Spleen (tissue), 11 donors: ENCODE results near the gene C12orf57. TPM values are rescaled to one million over a fixed set of nuclear protein-coding genes. Genes with fewer than 3 reads are reported as not detected.

ENCODE experiments used
- DNase-seq: peaks from one replicate; pipeline ENCODE4 v3.0.0-alpha.2; 2020
- H3K27ac ChIP-seq, 8 donors: fragments of 200-600 bp; sonication (generic) in 7 of 8; 1 replicate in 4 of 8; 2 replicates in 4 of 8; pipeline versions ENCODE4 v1.5.0 to v1.8.0; 2016 to 2021; ENCODE audit warnings: inconsistent platforms in 4 of 8, mild to moderate bottlenecking in 4 of 8, moderate library complexity in 1 of 8
- H3K27me3 ChIP-seq, 7 donors: fragments of 200-600 bp; sonication (generic) in 6 of 7; replicated peaks in 1 of 7; 1 replicate in 4 of 7; 2 replicates in 3 of 7; pipeline versions ENCODE4 v1.5.0 to v1.8.0; 2016 to 2021; ENCODE audit warnings: inconsistent platforms in 3 of 7, mild to moderate bottlenecking in 1 of 7
- H3K36me3 ChIP-seq, 6 donors: fragments of 200-600 bp; sonication (generic) in 5 of 6; 1 replicate in 4 of 6; 2 replicates in 2 of 6; pipeline versions ENCODE4 v1.5.0 to v1.8.0; 2016 to 2021; ENCODE audit warnings: inconsistent platforms in 2 of 6
- H3K4me1 ChIP-seq, 6 donors: fragments of 200-600 bp; sonication (generic) in 5 of 6; 1 replicate in 3 of 6; 2 replicates in 3 of 6; pipeline versions ENCODE4 v1.5.0 to v1.8.0; 2016 to 2021; ENCODE audit warnings: inconsistent platforms in 3 of 6
- H3K4me3 ChIP-seq, 8 donors: fragments of 200-600 bp; sonication (generic) in 7 of 8; 1 replicate in 4 of 8; 2 replicates in 4 of 8; pipeline versions ENCODE4 v1.5.0 to v1.8.0; 2016 to 2021; ENCODE audit warnings: inconsistent platforms in 4 of 8, mild to moderate bottlenecking in 4 of 8, moderate library complexity in 2 of 8
- H3K9me3 ChIP-seq, 8 donors: fragments of 200-600 bp; sonication (generic) in 7 of 8; 1 replicate in 4 of 8; 2 replicates in 4 of 8; pipeline versions ENCODE4 v1.5.0 to v1.8.0; 2016 to 2021; ENCODE audit warnings: inconsistent platforms in 4 of 8
- POLR2A ChIP-seq, 3 donors: fragments of 450-650 bp; IDR thresholded peaks; one replicate each; pipeline ENCODE4 v1.5.1; 2017; ENCODE audit warnings: antibody characterized with exemption in 3 of 3, mild to moderate bottlenecking in 1 of 3
- POLR2AphosphoS5 ChIP-seq, 3 donors: sonication (generic); formaldehyde crosslinking; IDR thresholded peaks; one replicate each; pipeline ENCODE4 v1.5.1; 2017; ENCODE audit warnings: antibody characterized with exemption in 3 of 3
- WGBS, 5 donors: extraction: QIAGEN DNeasy Blood & Tissue Kit in 3 of 5; methylation state at CpG; one replicate each; pipeline versions ENCODE4 v1.1.5 to v1.1.7; 2013 to 2018; 5-methylcytosine and 5-hydroxymethylcytosine counted together
- intact Hi-C: fragments of 100-400 bp; cut with DNase I; formaldehyde crosslinking; loops from one replicate; pipeline ENCODE4 v1.15.0; 2023; ENCODE audit warnings: low total_unique reads
- polyA plus RNA-seq, 3 donors: library from polyadenylated mRNA; stranded (reverse); fragments of 200-250 nt; gene quantifications; one replicate each; pipeline ENCODE4 v1.2.1, GENCODE V29; 2013
- total RNA-seq, 7 donors: library from RNA; depleted of rRNA in 3 of 7; stranded (reverse); fragments of >200 nt in 3 of 7; fragmentation: NEBNext Ultra II Directional in 4 of 7; extraction: Animal tissue kit (Norgen Biotek cat#: 25700) in 4 of 7; gene quantifications; one replicate each; pipeline versions ENCODE4 v1.1.0 to v1.2.1, GENCODE V29; 2016 to 2021
- TF ChIP-seq, protein P1 (sequence below), 11 experiments: fragments of 200-600 bp in 7 of 11; fragments of 450-650 bp in 4 of 11; sonication (generic) in 4 of 11; IDR thresholded peaks in 8 of 11; conservative IDR thresholded peaks in 3 of 11; 1 replicate in 7 of 11; 2 replicates in 4 of 11; pipeline versions ENCODE4 v1.4.0 to v1.8.0; 2016 to 2021; ENCODE audit warnings: antibody characterized with exemption in 11 of 11, inconsistent platforms in 4 of 11, mild to moderate bottlenecking in 1 of 11
- donor health status: healthy with polysubstance abuse.
- donor health status: DM: no; HTN: no; CAD: no; lungs with moderate emphysema.
- donor health status: DM: no; HTN: no; CAD: no.
- donor health status: Bipolar disorder and iron deficiency.
- donor health status: healthy.
- donor health status: DM: no; HTN: no; CAD: no.
- donor health status: DM: yes; HTN: yes; CAD: no.

The C12orf57 gene
- total and polyA plus RNA-seq, 10 donors: 79.2 to 364 (median 212) TPM

DNA sequence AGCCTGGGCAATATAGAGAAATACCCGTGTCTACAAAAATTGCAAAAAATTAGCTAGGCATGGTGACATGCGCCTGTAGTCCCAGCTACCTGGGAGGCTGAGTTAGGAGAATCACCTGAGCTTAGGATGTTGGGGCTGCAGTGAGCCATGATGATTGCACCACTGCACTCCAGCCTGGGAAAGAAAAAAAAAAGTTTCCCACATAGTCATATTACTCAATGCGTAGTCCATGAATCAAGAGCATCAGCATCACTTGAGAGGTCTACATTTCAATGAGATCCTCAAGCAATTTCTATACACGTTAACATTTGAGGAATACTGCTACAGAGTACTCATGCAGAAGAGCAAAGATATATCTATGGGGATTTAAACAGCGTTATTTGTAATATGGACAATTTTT is 44.4 kb upstream of the C12orf57 start:
- intact Hi-C loops: no loop called here
- Histone ChIP-seq H3K4me1 (peaks cover 4 to 26% (median 16%) of the 10 kb centered on the region in 6 donors), H3K9me3 (no peaks in the 10 kb centered on the region), H3K27ac (peak overlapping the region in 3 of 8 donors; percentile 27 to 51 (median 31)), H3K27me3 (no peaks in the 10 kb centered on the region), H3K4me3 (no peak overlapping the region), H3K36me3 (no peaks in the 10 kb centered on the region)
- DNase-seq: no peak
- WGBS, 5 donors: 56 to 73% (median 61%) methylated on average over 5 of the region's 5 CpGs
- TF ChIP-seq, protein P1, sequence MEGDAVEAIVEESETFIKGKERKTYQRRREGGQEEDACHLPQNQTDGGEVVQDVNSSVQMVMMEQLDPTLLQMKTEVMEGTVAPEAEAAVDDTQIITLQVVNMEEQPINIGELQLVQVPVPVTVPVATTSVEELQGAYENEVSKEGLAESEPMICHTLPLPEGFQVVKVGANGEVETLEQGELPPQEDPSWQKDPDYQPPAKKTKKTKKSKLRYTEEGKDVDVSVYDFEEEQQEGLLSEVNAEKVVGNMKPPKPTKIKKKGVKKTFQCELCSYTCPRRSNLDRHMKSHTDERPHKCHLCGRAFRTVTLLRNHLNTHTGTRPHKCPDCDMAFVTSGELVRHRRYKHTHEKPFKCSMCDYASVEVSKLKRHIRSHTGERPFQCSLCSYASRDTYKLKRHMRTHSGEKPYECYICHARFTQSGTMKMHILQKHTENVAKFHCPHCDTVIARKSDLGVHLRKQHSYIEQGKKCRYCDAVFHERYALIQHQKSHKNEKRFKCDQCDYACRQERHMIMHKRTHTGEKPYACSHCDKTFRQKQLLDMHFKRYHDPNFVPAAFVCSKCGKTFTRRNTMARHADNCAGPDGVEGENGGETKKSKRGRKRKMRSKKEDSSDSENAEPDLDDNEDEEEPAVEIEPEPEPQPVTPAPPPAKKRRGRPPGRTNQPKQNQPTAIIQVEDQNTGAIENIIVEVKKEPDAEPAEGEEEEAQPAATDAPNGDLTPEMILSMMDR (IDR thresholded peaks at IDR 0.05 in 8 of 11, conservative IDR thresholded peaks at IDR 0.05 in 3 of 11): no peak
- TF ChIP-seq POLR2AphosphoS5 (IDR thresholded peaks at IDR 0.05): no peak
- no peak for TF ChIP-seq POLR2A (IDR thresholded peaks at IDR 0.05)

DNA sequence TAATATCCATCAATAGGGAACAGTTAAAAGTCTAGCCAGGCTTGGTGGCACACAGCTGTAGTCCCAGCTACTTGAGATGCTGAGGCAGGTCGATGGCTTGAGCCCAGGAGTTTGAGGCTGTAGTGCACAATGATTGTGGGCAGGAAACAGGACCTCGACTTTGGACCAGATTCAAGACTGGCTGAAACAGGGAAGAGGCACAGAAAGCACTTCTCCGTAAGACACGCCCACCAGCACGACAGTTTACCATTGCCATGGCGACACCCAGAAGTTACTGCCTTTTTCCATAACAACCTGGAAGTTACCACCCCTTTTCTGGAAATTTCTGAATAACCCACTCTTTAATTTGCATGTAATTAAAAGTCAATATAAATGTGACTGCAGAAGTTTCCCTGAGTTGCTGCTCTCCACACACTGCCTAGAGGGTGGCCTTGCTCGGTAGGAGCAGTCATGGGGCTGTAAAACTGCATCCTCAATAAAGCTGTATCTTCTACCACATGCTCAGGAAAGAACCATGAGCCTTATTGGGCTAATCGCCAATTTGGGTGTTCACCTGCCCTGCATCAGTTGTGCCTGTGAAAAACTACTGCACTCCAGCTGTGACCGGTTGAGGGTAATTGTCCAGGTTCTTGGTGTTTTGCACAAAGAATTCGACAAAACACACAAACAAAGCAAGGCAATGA is 43.8 kb upstream of the C12orf57 start:
- H3K27me3 ChIP-seq: no peaks in the 10 kb centered on the region
- WGBS, 5 donors: 34 to 44% (median 38%) methylated on average over 10 of the region's 10 CpGs
- H3K36me3 ChIP-seq: no peaks in the 10 kb centered on the region
- TF ChIP-seq POLR2A (IDR thresholded peaks at IDR 0.05): no peak
- TF ChIP-seq POLR2AphosphoS5 (IDR thresholded peaks at IDR 0.05): peak in 1 of 3 donors; percentile 40
- TF ChIP-seq, protein P1 (IDR thresholded peaks at IDR 0.05 in 8 of 11, conservative IDR thresholded peaks at IDR 0.05 in 3 of 11): no peak
- no peak for DNase-seq
- H3K9me3 ChIP-seq: no peaks in the 10 kb centered on the region
- H3K27ac ChIP-seq: peak overlapping the region in 4 of 8 donors; percentile 27 to 51 (median 36)
- H3K4me1 ChIP-seq: peaks cover 6 to 32% (median 18%) of the 10 kb centered on the region in 6 donors
- intact Hi-C loops: no loop called here
- no peak overlapping the region for H3K4me3 ChIP-seq

DNA sequence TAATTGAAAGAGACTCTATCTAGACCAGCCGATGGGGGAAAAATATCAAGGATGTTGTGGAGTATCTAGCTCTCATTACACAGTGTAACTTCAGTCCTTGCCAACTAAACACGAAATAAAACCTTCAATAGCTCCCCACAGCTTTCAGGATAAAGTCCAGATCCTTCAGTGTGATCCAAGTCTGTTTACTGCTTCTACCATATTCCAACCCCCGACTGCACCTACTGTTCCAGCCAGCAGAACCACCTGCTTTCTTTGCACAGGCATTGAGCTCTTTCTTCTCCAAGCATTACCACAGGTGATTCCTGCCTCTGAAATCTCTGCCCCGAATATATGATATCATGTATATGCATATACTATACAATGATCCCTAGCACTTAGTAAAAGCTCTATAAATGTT is 41.4 kb upstream of the C12orf57 start:
- TF ChIP-seq POLR2AphosphoS5 (IDR thresholded peaks at IDR 0.05) (no peak), POLR2A (IDR thresholded peaks at IDR 0.05) (no peak)
- TF ChIP-seq, protein P1 (IDR thresholded peaks at IDR 0.05 in 8 of 11, conservative IDR thresholded peaks at IDR 0.05 in 3 of 11): no peak
- intact Hi-C loops: no loop called here
- 84 to 94% (median 91%) methylated on average over 4 of the region's 4 CpGs for WGBS, 5 donors

DNA sequence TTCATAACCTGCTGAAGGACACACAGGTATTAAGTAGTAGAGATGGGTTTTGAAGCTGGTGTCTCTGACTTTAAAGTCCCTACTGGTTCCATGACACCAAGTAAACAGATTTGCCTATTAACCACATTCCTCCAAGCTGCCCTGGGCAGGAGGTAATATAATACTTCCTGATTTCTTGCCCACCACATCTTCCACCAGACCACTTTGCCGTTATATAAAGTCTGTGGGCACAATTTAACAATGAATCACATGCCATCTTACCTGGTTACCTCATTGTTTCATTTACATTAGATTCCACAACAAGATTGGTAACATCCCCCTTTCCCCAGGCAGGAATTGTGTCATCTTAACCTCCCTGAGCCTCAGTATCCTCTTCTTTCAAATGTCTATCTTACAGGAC is 40.1 kb upstream of the C12orf57 start:
- Histone ChIP-seq H3K9me3 (no peaks in the 10 kb centered on the region), H3K27me3 (no peaks in the 10 kb centered on the region), H3K4me1 (peaks cover 10 to 41% (median 23%) of the 10 kb centered on the region in 6 donors), H3K4me3 (peak overlapping the region in 1 of 8 donors; percentile 84), H3K27ac (peak overlapping the region in 3 of 8 donors; percentile 85 to 90 (median 85)), H3K36me3 (peaks cover 0 to 18% (median 0%) of the 10 kb centered on the region in 6 donors)
- 33 to 68% (median 46%) methylated on average over 1 of the region's 1 CpG for WGBS, 5 donors
- intact Hi-C loops: no loop called here
- DNase-seq: no peak
- no peak for TF ChIP-seq POLR2A (IDR thresholded peaks at IDR 0.05)
- TF ChIP-seq, protein P1 (IDR thresholded peaks at IDR 0.05 in 8 of 11, conservative IDR thresholded peaks at IDR 0.05 in 3 of 11): no peak
- no peak for TF ChIP-seq POLR2AphosphoS5 (IDR thresholded peaks at IDR 0.05)

More for the DNA sequence above, 41.4 kb upstream of the C12orf57 start:
- peaks cover 0 to 12% (median 0%) of the 10 kb centered on the region in 6 donors for H3K36me3 ChIP-seq
- no peak overlapping the region for H3K27ac ChIP-seq
- peaks cover 10 to 41% (median 23%) of the 10 kb centered on the region in 6 donors for H3K4me1 ChIP-seq
- DNase-seq: no peak
- H3K4me3 ChIP-seq: no peak overlapping the region
- no peaks in the 10 kb centered on the region for H3K27me3 ChIP-seq
- H3K9me3 ChIP-seq: no peaks in the 10 kb centered on the region
